AML-193 (cell line): ENCODE data around the gene ALCAM.
"Not testable (repeated sequence)": the region's sequence is repeated elsewhere in the genome, so short reads cannot be mapped to it uniquely, and the experiment has no call there.

Source experiments
- DNase-seq, 2 experiments: peaks; one replicate each; lab custom pipeline; 2025; lab: John Stamatoyannopoulos, UW

ALCAM gene

DNA sequence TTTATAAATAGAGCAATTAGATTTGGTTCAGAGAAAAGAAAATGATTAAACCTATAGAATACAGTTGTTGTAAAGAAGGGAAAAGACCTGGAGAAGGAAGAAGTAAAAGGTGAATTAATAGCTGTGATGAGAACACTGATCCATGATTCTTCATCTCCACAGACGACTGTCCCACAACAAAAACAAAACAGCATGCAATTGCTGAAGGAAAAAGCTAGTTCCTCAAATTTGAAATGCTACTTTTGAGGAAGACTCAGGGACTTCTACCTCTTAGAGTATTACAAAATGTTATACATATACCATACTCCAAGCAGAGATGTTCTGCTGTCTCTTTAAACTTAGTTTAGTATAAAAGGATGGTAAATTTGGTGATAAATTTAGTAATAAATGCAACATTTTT, 21.5 kb downstream of the ALCAM start:
- peak; percentile 60 to 64 for DNase-seq

DNA sequence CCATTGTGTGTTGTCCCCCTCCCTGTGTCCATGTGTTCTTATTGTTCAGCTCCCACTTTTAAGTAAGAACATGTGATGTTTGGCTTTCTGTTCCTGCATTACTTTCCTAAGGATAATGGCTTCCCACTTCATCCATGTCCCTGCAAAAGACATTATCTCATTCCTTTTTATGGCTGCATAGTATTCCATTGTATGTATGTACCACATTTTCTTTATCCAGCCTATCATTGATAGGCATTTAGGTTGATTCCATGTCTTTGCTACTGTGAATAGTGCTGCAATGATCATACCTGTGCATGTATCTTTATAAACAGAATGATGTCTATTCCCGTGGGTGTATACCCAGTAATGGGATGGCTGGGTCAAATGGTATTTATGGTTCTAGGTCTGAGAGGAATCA, 23.1 kb downstream of the ALCAM start:
- not testable (repeated sequence) for DNase-seq

DNA sequence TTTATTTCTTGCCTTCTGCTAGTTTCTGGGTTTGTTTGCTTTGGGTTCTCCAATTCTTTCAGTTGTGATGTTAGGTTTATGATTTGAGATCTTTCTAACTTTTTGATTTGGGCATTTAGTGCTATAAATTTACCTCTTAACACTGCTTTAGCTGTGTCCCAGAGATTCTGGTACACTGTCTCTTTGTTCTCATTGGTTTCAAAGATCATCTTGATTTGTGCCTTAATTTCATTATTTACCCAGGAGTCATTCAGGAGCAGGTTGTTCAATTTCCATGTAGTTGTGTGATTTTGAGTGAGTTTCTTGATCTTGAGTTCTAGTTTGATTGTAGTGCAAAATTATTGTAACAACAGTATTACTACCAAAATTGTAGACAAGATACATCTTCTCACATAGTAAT, 25.9 kb downstream of the ALCAM start:
- not testable (repeated sequence) for DNase-seq

DNA sequence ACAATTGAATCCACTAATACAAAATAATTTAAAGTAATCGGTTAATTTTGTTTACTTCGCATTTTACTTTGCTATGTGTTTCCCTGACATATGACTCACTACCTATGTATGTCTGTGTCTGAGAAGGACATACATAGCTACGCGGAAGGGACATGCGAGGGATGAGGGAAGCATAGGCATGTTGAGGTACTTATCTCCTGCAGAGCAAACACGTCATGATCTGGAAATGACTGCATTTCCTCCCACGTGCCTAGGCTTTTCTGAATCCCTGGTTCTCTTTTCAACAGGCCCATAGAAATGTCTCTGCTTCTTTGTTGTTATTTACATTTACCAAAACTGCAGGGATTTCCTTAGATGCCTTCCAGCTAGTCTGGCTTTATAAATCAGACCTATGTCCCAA, 27.5 kb downstream of the ALCAM start:
- no peak for DNase-seq

DNA sequence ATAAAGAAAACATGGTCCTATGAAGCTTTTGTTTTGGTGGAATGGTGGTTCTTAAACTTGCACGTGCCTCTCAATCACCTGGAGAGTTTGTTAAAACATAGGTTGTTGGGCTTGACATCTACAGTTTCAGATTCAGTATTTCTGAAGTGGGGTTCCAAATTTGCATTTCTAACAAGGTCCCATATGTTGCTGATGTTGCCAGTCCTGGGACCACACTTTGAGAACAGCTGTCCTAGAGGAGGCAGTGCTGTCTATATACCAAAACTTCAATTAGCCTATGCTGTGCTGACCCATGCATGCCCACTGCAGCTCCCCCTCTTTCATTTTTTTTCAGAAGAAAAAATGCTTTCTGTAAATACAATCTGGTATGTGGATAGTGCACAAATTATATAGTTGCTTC, 31.3 kb downstream of the ALCAM start:
- DNase-seq, result no peak

DNA sequence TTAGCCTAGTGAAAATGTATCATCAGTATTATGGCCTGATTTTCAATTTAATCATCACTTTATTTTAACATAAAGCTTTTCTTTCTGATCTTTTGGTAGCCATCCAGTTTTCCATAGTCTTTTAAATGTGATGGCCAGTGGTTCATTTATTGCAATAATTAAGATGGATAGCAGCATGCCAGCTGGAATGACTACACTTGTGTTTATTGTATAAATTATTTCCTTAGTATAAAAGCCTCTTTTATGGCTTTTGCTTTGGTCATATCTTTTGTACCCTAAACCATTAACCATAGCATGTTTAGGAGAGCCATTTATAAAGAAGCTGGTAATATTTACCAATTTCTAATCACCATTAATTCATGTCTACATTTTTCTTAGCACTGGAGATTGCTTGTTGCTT, 31.7 kb downstream of the ALCAM start:
- no peak for DNase-seq

DNA sequence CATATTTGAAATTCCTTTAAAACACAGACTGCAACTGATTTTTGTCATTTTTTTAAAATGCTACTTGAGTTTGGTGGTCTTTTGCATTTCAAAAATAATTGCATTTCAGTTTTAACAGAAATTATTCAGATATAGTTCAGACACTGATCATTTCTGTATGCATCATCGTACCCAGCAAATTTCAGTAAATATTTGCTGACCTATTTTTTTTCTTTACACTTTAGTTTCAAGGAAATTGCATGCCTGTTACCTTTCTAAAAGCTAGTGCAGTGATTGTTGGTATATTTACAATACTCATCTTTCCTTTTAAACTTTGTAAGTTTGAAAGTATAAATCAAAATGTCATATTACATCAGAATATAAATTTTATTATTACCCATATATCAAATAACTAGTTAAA, 32.4 kb downstream of the ALCAM start:
- DNase-seq, result no peak

DNA sequence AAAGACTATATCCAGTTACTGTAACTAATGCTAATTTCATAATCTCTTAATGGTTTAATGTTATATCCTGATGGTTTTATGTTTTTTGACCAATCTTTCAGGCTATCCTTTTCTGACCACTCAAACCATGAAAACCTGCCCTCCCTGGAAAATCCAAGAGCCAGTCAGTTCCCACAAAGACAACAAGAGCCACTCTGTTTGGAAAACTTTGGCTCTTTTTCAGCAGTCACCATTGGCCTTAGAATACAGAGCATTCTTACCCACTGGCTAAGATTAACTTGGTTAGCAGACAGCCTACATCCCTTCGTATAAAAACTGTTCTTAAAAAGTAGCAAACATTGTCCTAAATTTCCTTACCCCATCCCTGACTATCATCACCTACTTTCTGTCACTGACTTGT, 32.9 kb downstream of the ALCAM start:
- DNase-seq, result no peak

DNA sequence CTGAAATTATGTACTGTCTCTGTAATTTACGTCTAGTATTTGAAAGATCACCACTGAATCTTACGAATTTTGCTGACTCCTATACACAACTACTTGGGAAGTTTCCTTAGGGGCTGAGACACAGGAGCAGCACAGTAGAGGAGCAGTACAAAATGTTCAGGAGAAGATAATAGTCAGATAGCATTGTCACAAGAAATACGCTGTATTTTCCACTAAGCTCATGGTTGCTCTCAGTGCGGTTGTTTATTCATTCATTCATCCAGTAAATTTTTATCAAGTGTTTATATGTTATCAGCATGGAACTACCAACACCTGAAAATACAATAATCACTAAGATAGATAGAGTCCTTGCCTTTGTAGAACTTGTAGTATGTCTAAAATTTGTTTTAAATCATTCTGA, 34.5 kb downstream of the ALCAM start:
- no peak for DNase-seq

DNA sequence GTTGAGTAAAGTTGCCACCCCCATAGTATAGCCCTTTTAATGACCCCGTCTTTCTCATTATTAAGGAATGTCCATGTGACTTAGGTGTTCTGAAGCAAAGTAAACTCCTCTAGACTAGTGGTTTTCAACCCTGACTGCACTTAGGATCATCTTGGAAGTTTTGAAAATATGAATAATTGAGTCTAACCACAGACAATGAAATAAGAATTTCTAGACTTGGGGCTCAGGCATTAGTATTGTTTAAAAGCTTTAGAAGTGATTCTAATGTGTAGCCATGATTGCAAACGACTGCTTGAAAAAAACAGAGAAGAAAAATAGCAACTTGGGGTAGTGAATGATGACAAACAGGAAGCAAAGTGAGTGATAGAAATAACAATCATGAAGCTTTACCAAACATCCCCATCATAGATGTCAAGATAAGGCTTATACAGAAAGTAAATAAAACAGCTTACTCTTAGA, 35.0 kb downstream of the ALCAM start:
- DNase-seq, result no peak

DNA sequence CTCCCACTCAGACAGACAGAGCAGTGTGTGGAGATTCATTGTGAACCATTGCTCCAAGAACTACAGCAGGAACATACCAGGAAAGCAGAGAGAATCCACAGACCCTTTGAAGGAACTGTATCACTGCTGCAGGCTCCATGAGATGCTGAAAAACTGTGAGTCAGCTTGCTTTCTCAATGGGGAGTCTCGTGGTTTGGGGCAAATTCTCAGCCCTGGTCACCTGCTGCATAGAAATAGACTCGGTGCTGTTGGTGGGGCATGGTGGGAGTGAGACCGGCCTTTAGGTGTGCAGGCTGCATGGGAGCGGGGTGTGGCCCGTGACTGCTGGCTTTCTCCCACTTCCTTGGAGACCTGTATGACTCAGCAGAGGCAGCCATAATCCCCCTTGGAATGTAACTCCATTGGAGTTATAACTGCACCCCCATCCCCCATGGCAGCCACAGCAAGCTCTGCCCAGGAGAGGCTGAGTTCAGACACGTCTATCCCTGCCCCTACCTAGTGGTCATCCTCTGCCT, 35.6 kb downstream of the ALCAM start:
- DNase-seq, result no peak

DNA sequence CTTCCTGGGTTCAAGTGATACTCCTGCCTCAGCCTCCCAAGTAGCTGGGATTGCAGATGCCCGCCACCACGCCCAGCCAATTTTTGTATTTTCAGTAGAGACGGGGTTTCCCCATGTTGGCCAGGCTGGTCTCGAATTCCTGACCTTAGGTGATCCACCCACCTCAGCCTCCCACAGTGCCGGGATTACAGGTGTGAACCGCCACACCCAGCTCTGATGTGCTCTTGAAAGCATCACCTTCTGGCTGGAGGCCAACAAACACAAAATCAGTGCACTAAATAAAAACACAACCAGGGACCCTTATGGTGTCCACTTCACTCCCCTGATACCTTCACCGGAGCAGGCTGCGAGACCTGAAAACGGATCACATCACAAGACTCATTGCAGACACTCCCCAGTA, 36.3 kb downstream of the ALCAM start:
- not testable (repeated sequence) for DNase-seq

DNA sequence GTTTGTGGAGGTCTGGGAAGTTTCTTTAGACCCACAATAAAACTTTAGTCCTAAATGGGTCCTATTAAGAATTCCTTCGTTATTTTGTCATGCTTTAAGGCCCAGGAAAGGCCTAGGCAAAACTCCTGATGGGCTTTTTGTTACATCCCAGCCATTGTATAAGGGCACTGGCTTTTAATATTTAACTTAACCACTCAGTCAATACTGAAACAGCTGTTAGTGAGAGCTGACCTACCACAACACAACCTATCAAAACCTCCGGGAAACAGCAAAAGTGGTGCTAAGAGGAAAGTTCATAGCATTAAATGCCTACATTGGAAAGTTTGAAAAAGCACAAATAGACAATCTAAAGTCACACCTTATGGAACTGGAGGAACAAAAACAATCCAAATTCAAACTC, 39.6 kb downstream of the ALCAM start:
- no peak for DNase-seq

DNA sequence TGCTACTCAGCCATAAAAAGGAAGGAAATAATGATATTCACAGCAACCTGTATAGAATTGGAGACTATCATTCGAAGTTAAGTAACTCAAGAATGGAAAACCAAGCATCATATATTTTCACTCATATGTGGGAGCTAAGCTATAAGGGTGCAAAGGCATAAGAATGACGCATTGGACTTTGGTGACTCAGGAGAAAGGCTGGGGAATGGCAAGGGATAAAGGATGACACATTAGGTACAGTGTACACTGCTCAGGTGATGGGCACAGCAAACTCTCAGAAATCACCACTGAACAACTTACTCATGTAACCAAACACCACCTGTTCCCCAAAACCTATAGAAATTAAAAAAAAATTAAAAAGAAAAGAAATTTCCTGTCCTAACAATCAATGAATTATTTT, 42.7 kb downstream of the ALCAM start:
- no peak for DNase-seq

DNA sequence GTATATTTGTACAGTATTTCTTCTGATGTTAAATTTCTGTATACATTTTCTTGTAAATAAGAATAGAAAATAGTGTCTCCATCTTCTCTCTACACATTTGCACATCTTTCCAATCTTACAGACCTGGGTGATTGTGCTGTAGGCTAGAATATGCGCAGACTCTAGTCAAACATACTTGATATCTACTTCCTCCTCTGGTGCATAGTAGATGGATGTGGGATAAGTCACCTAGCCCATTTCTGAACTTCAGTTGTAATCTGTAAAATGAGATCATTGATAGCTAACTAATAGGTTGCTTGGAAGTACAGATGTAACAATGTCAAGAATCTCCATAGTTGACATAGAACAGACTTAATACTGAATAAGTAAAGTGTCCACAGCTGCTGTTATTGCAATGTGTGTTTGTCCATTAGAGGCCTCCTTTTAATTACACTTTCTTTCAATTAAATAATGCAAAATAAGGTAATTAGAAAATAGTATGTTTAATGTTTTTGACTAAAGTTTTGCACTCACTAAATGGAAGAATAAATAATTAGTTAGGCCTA, 46.7 kb downstream of the ALCAM start:
- DNase-seq, result no peak

DNA sequence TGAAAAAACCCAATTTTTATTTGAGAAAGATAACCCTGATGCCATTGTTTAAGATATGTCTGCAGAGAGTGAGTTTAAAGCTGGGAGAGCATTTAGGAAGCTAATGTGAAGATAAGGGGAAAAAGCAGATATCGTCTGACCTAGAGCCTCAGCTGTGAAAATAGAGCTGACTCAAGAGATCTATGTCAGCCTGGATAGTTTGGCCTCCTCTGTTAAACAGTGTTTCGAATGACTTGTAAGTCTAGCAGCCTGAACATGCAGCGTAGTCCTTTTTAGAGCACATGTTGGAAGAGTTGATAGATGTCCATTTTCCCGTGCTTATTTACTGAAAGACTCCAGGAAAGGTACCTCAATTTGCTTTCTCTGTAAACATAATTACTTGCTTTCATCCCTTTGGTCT, 48.1 kb downstream of the ALCAM start:
- DNase-seq, result no peak

DNA sequence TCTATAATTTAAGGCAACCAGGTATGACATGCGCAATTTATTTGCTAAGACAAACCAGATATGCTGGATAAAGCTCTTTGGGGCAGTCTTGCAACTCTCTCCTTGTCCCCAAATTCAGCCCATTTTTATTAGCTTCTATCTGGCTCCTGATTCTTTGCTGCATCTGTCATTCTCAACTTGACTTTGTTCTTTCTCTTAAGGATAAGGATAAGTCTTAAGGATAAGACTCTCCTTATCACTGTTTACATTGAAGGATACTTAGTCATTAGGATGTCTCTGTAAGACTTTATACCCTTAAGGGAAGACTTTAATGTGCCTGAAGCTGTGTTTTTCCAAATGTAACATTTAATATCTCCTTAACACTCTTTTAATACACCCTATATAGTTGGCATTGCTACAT, 49.2 kb downstream of the ALCAM start:
- no peak for DNase-seq

DNA sequence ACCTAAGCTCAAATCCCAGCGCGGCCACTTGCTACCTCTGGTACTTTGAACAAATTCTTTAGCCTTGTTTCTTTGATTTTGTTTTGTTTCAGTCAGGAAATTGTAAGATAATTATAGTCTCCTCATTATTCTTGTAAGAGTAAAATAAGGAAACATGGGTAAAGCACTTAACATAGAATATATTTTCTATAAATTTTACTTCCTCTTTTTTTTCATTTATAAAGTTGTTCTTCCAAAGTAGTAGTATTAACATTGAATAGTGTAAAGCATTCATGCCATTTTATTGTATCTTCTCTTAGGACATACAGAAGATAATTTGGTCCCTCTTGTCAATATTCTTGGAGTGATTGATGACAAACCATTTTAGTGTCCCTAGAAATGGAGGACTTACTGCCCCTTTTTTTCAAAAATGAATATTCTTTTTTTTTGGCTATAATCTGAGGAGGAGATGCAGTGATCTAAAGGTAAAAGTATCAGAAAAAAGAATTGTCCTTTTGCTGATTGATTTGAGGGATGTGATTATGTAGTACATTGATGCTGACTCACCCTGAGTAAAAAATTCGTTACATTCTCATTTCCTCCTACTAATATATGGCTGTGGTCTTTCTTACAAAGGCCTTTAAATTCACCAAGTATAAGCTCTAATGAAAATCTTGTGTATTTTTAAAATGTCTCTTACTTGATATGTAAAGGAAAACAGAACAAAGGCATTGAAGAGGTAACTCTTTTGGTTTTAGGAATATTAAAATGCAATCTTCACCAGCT, 51.0 kb downstream of the ALCAM start:
- peak; percentile 20 to 33 for DNase-seq

DNA sequence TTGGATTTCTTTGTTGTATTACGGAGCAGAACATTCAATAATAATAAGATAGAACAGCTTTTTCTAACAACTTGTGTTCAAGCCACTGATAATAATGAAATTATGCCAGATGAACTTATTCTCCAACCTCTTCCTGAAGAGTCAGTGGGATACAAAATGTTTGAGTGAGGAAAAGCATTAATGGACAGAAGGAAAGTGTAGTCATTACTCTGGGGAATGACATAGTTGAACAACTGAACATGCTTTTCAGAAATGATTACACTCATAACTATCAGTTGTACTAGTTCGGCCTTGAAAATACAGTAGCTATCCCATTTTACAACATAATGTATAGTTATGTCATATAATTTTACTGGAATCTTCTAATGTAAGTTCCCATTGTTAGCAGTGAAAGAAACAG, 55.9 kb downstream of the ALCAM start:
- DNase-seq, result no peak

DNA sequence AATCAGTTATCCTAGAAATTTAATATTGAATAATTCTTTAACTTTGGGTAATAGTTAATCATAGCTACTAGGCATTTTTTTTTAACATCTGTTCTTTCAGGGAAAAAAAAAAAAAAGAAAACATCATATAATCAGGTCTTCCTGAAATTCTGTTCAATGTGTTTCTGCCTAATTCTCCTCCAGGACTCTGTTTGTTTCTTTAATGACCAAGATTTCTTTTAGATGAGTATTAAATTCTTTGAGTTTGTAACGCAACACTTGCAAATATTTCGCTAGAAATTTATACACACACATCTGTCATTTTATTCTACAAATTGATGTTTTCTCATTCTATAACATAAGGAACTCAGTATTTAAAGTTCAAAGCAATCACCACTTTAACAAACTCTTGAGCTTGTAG, 56.7 kb downstream of the ALCAM start:
- no peak for DNase-seq

DNA sequence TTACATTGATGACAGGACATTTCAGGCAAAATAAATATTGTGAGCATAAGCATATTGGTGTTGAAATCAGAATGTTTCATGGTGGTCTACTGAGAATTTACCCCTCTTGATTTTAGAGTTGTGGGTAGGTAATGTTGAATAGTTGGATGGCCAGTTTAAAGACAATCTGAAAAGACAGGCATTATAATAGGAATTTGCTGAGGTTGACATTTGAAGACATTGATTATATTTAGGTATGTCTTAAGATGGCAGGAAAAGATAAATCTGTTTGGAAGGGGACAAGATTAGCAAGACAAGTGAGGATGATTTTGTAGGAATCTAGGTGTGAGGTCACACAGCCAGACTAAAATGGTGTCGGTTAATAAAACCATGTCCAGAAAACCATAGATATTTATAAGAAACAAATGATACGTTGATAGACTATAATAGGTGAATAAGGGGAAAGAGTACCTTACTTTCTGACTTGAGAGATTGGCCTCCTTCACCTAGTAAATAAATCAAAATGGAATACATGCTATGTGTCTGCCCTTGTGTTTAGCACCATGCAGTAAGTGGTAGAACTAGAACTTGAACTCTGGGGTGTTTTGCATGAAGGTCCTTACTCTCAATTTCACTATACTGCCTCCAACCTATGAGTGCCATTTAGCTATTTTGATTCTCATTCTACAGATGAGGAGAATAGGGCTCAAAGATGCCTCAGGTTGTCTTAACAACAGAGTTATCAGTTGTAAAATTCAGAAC, 57.9 kb downstream of the ALCAM start:
- DNase-seq, result no peak

DNA sequence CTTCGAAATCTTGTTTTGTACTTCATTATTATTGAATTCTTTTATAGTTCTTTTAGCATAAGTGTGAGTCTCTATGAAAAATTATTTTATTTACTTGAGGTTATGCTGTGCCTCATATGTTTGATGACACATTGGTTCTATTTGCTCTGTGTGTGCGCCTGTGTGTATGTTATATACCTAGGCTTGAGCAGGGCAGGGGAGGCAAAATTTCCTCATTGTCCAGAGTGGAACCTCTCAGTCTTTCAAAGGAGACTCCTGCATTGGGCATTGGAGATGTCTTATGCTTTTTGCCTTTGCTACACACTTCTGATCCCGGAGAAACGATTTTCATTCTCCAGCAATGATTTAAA, 58.4 kb downstream of the ALCAM start:
- DNase-seq, result no peak

DNA sequence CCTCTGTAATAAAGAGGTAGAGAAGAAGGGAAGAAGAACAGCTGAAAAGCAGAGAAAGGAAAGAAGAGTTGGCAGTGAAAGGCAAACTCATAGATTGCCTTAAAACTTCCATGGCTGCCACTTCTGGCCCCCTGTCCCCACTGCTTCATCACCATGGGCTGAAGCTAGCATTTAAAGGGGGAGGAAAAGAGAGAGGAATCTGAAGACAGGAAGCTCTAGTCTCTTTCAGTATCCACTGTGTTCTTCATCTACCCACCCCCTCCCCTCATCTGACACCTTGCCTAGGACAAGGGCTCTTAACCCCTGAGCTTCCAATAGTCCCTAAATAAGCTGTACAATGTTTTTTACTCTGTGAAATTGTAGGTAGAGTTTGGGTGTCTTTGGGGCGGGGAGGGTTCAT, 60.6 kb downstream of the ALCAM start:
- no peak for DNase-seq
